Measurements from ENCODE around the gene ORC5.

- TF ChIP-seq CTCF (IDR thresholded peaks at IDR 0.05; ENCODE audit: low read depth, low read length) = no peak
- no peak for TF ChIP-seq EZH2phosphoT487 (IDR thresholded peaks at IDR 0.05; ENCODE audit: low read depth)
Measured at GRCh38 chr7:104152468-104152867, 55.3 kb downstream of the ORC5 start.

Data from OCI-LY3 (cell line).